CD8-positive, alpha-beta memory T cell (primary cell): ENCODE results near the gene SFXN5. TPM values are rescaled to one million over a fixed set of nuclear protein-coding genes. Genes with fewer than 3 reads are reported as not detected.

Experiments
- CTCF ChIA-PET: fragments of 350-600 bp; sonication (Branson Sonifier 250); formaldehyde crosslinking; loops from one replicate; lab custom pipeline; 2021; ENCODE audit warnings: antibody characterized with exemption; lab: Charles Lee
- POLR2A ChIA-PET: fragments of 350-600 bp; sonication (Branson Sonifier 250); formaldehyde crosslinking; loops from one replicate; lab custom pipeline; 2021; ENCODE audit warnings: antibody characterized with exemption; lab: Charles Lee
- DNase-seq, 5 donors: peaks; one replicate each; pipeline versions ENCODE4 v3.0.0 to v3.0.0-alpha.2; 2020 to 2022; ENCODE audit warnings: mixed read lengths in 1 of 5
- H3K27ac ChIP-seq: one replicate; pipeline ENCODE4 v1.7.0; 2013; ENCODE audit warnings: low read depth, mild to moderate bottlenecking, low read length, moderate library complexity
- H3K27me3 ChIP-seq: 2 replicates; pipeline ENCODE4 v1.7.0; 2013; ENCODE audit warnings: low read length, mild to moderate bottlenecking; ENCODE audit not compliant: insufficient read depth, poor library complexity, severe bottlenecking
- H3K36me3 ChIP-seq: 2 replicates; pipeline ENCODE4 v1.7.0; 2013; ENCODE audit warnings: mild to moderate bottlenecking, low read length, moderate library complexity; ENCODE audit not compliant: insufficient read depth
- H3K4me1 ChIP-seq: 2 replicates; pipeline ENCODE4 v1.7.0; 2013; ENCODE audit warnings: mild to moderate bottlenecking, low read length, moderate library complexity; ENCODE audit not compliant: insufficient read depth
- H3K4me3 ChIP-seq: 2 replicates; pipeline ENCODE4 v1.7.0; 2013; ENCODE audit warnings: mild to moderate bottlenecking, low read length
- H3K9me3 ChIP-seq: 2 replicates; pipeline ENCODE4 v1.7.0; 2013; ENCODE audit warnings: mild to moderate bottlenecking, low read length
- H3K27ac Mint-ChIP-seq, 8 donors: one replicate each; pipeline ENCODE4 v1.8.0; 2020 to 2021; ENCODE audit warnings: mixed read lengths in 8 of 8, mild to moderate bottlenecking in 6 of 8, inconsistent platforms in 3 of 8, moderate library complexity in 3 of 8
- H3K27me3 Mint-ChIP-seq, 2 donors: one replicate each; pipeline ENCODE4 v1.8.0; 2020 to 2021; ENCODE audit warnings: mixed read lengths in 2 of 2, mild to moderate bottlenecking in 1 of 2, moderate library complexity in 1 of 2
- H3K36me3 Mint-ChIP-seq, 3 donors: one replicate each; pipeline ENCODE4 v1.8.0; 2020 to 2021; ENCODE audit warnings: mixed read lengths in 3 of 3, inconsistent platforms in 1 of 3, mild to moderate bottlenecking in 1 of 3
- H3K4me1 Mint-ChIP-seq, 3 donors: one replicate each; pipeline ENCODE4 v1.8.0; 2020 to 2021; ENCODE audit warnings: mixed read lengths in 3 of 3, inconsistent platforms in 1 of 3, mild to moderate bottlenecking in 1 of 3
- H3K4me3 Mint-ChIP-seq, 7 donors: one replicate each; pipeline ENCODE4 v1.8.0; 2020 to 2021; ENCODE audit warnings: mixed read lengths in 7 of 7, mild to moderate bottlenecking in 6 of 7, moderate library complexity in 4 of 7, inconsistent platforms in 2 of 7
- H3K9me3 Mint-ChIP-seq, 5 donors: one replicate each; pipeline ENCODE4 v1.8.0; 2020 to 2022; ENCODE audit warnings: mixed read lengths in 5 of 5, mild to moderate bottlenecking in 3 of 5, moderate library complexity in 2 of 5, inconsistent platforms in 1 of 5
- polyA plus RNA-seq: library from polyadenylated mRNA; unstranded; fragments of 300-500 nt; fragmentation: Illumina TruSeq; gene quantifications from one replicate; pipeline ENCODE4 v1.2.3, GENCODE V29; 2021
- total RNA-seq, 2 experiments: library from RNA; stranded (reverse); gene quantifications; one replicate each; pipeline ENCODE4 v1.2.3, GENCODE V29; 2021

The SFXN5 gene
- total and polyA plus RNA-seq, 3 experiments from 2014 or later: 1.8 to 19.1 (median 16.8) TPM

DNA sequence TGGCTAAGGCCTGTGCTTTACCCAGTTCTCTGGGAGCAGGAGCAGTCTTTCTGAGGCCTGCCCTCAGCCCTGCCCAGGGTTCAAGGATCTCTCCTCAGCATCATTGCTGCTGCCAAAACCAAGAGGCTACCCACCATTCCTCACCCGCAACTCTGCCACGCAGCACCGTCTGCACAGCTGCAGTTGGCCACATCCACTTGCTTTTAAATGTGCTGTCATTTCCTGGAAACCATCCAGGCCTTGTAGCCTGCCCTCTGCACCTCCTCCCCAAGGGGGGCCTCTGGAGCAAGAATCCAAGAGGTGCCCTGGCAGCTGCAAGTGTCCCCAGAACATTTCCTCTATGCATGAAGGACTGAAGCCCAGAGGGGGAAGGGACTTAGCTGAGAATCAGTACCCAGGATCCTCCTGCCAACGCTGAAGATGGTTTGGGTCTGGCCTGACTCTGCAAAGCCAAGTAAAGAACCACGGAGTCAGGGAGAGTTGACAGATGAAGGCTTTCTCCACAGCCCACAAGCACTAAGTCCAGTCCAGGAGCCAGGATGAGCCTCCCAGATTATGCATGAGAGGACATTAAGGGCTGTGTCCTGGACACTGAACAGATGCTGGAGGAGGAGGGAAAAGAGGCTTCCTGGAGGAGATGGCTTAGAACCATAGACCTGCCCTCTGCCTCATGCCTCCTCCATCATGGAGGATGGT, 139.3 kb downstream of the SFXN5 start:
- H3K4me3 Mint-ChIP-seq: no peak overlapping the region
- H3K27me3 ChIP-seq: peaks cover 15% of the 10 kb centered on the region

DNA sequence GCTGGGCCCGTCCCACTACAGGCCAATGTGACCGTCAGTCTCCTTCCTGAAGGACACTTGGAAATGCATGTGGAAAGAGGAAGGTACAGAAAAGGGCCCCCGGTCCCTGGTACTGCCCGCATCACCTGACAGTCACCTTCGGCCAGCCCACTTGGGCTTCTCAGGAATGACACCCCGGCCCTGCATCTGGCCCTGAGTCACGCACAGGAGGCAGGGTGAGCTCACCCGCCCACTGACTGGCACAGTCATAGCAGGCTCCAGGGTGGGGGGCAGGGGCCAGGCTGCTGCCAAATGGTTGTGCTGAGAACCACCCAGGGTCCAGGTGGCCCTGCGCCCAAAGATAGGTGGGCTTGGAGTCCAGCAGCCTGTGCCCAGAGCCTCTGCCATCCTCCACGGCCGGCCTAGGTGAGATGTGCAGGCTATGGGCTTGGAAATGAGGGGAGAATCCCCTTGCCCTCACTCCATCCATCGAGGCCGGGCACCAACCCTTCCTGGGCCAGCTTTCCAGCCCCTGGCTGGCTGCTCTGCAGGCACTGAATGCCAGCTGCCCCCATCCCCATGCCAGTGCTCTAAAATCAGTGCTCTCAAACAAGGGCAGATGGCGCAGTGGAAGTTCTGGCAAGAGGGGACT, 140.1 kb downstream of the SFXN5 start:
- no peak overlapping the region for H3K27ac ChIP-seq
- Mint-ChIP-seq H3K36me3 (no peaks in the 10 kb centered on the region), H3K27ac (no peak overlapping the region), H3K4me3 (no peak overlapping the region), H3K27me3 (peaks cover 4 to 19% of the 10 kb centered on the region in 2 donors), H3K9me3 (no peaks in the 10 kb centered on the region), H3K4me1 (peaks cover 0 to under 1% (median 0%) of the 10 kb centered on the region in 3 donors)
- CTCF ChIA-PET: no interaction called here
- POLR2A ChIA-PET: no interaction called here
- peaks cover 23% of the 10 kb centered on the region for H3K27me3 ChIP-seq
- H3K4me3 ChIP-seq: no peak overlapping the region
- peak in 1 of 5 donors; percentile 28 for DNase-seq
- H3K9me3 ChIP-seq: no peaks in the 10 kb centered on the region
- no peaks in the 10 kb centered on the region for H3K4me1 ChIP-seq
- no peaks in the 10 kb centered on the region for H3K36me3 ChIP-seq

More for the DNA sequence above, 139.3 kb downstream of the SFXN5 start:
- ChIA-PET CTCF (no interaction called here), POLR2A (no interaction called here)
- Histone ChIP-seq H3K9me3 (no peaks in the 10 kb centered on the region), H3K36me3 (no peaks in the 10 kb centered on the region), H3K4me3 (no peak overlapping the region), H3K27ac (no peak overlapping the region), H3K4me1 (no peaks in the 10 kb centered on the region)
- Mint-ChIP-seq H3K4me1 (no peaks in the 10 kb centered on the region), H3K27ac (no peak overlapping the region), H3K36me3 (no peaks in the 10 kb centered on the region), H3K27me3 (peaks cover 4 to 19% of the 10 kb centered on the region in 2 donors), H3K9me3 (no peaks in the 10 kb centered on the region)
- peak in 1 of 5 donors; percentile 34 for DNase-seq

DNA sequence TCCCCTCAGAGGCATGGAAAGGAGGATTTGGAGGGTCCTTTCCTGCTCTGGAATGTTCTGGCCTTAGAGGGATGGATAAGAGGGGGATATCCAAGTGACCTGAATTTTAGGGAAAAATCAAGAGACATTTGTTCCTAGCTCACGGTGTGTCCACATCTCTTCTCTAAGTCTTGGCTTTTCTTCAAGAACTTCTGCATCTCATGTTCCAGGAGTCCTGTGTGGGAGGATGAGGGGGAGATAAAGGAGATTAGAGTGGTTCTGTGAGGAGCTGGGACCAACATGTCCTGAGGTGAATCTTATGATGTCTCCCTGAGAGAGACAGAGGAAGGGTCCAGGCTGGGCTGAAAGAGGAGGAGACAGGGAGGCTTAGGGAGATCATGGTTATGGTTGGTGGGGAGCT, 142.5 kb downstream of the SFXN5 start:
- Mint-ChIP-seq H3K9me3 (peaks cover 0 to 2% (median 0%) of the 10 kb centered on the region in 5 donors), H3K4me3 (no peak overlapping the region), H3K27me3 (peaks cover 2 to 13% of the 10 kb centered on the region in 2 donors), H3K36me3 (no peaks in the 10 kb centered on the region), H3K27ac (no peak overlapping the region), H3K4me1 (peaks cover 0 to 13% (median 3%) of the 10 kb centered on the region in 3 donors)
- H3K36me3 ChIP-seq: no peaks in the 10 kb centered on the region
- H3K27ac ChIP-seq: no peak overlapping the region
- ChIA-PET CTCF (interaction anchor here (1.8 kb wide), 1 partner anchor 11 kb away, joined by 4 read pairs; no protein-coding TSS in a partner anchor), POLR2A (no interaction called here)
- no peak overlapping the region for H3K4me3 ChIP-seq
- peaks cover 36% of the 10 kb centered on the region for H3K27me3 ChIP-seq
- no peaks in the 10 kb centered on the region for H3K4me1 ChIP-seq
- H3K9me3 ChIP-seq: no peaks in the 10 kb centered on the region
- no peak for DNase-seq

GRCh38 chr2:72927619-72928550, 143.6 kb downstream of the SFXN5 start:
- no peak for DNase-seq
- H3K9me3 ChIP-seq: no peaks in the 10 kb centered on the region
- Mint-ChIP-seq H3K36me3 (no peaks in the 10 kb centered on the region), H3K9me3 (peaks cover 0 to 2% (median 0%) of the 10 kb centered on the region in 5 donors), H3K4me1 (peaks cover 0 to 21% (median 5%) of the 10 kb centered on the region in 3 donors), H3K27me3 (peaks cover 12 to 22% of the 10 kb centered on the region in 2 donors), H3K4me3 (no peak overlapping the region), H3K27ac (no peak overlapping the region)
- ChIA-PET CTCF (interaction anchor here (1.2 to 1.8 kb wide), 3 partner anchors 12 to 249 kb away, joined by 3 to 4 read pairs (median 4); partner anchors contain the start of gene SPR), POLR2A (no interaction called here)
- no peaks in the 10 kb centered on the region for H3K4me1 ChIP-seq
- no peak overlapping the region for H3K4me3 ChIP-seq
- H3K27me3 ChIP-seq: peaks cover 42% of the 10 kb centered on the region
- H3K27ac ChIP-seq: no peak overlapping the region
- H3K36me3 ChIP-seq: no peaks in the 10 kb centered on the region

- Histone ChIP-seq H3K36me3 (no peaks in the 10 kb centered on the region), H3K27me3 (peaks cover 52% of the 10 kb centered on the region), H3K4me1 (no peaks in the 10 kb centered on the region), H3K9me3 (no peaks in the 10 kb centered on the region), H3K4me3 (no peak overlapping the region), H3K27ac (no peak overlapping the region)
- Mint-ChIP-seq H3K4me1 (peaks cover 0 to 21% (median 5%) of the 10 kb centered on the region in 3 donors), H3K27ac (no peak overlapping the region), H3K27me3 (peaks cover 22 to 31% of the 10 kb centered on the region in 2 donors), H3K4me3 (no peak overlapping the region), H3K36me3 (no peaks in the 10 kb centered on the region), H3K9me3 (peaks cover 0 to 2% (median 0%) of the 10 kb centered on the region in 5 donors)
- no peak for DNase-seq
- ChIA-PET CTCF (interaction anchor here (1.2 to 1.8 kb wide), 4 partner anchors 13 to 250 kb away, joined by 3 to 4 read pairs (median 4); partner anchors contain the start of gene SPR), POLR2A (no interaction called here)
These were observed 144.6 kb downstream of the SFXN5 start for GRCh38 chr2:72926811-72927465.

DNA sequence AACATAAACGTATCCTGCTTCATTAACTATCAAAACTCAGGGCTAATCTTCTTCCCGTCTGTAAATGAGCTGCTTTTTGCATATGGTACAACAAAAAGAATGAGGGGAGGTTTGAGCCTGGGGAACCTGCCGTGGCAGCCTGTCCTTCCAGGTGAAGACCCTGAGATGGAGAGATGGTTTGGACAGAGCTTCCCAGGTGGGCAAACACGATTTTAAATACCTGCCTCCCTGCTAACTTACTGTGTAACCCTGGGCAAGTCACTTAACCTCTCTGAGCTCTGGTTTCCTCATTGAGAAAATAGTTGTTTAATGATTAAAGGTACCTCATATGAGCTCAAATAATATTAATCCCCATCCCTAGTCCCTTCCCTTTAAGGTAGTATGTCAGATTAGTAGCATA, 145.1 kb downstream of the SFXN5 start:
- no peak overlapping the region for H3K27ac ChIP-seq
- Mint-ChIP-seq H3K27ac (no peak overlapping the region), H3K36me3 (no peaks in the 10 kb centered on the region), H3K4me1 (peaks cover 0 to 21% (median 5%) of the 10 kb centered on the region in 3 donors), H3K9me3 (peaks cover 0 to 2% (median 0%) of the 10 kb centered on the region in 5 donors), H3K27me3 (peaks cover 27 to 33% of the 10 kb centered on the region in 2 donors), H3K4me3 (no peak overlapping the region)
- no peaks in the 10 kb centered on the region for H3K36me3 ChIP-seq
- DNase-seq: no peak
- H3K27me3 ChIP-seq: peaks cover 58% of the 10 kb centered on the region
- ChIA-PET POLR2A (no interaction called here), CTCF (interaction anchor here (1.2 to 1.8 kb wide), 3 partner anchors 24 to 250 kb away, joined by 3 to 4 read pairs (median 4); partner anchors contain the start of gene SPR)
- H3K4me1 ChIP-seq: no peaks in the 10 kb centered on the region
- H3K9me3 ChIP-seq: no peaks in the 10 kb centered on the region
- no peak overlapping the region for H3K4me3 ChIP-seq

GRCh38 chr2:72925328-72925943, 146.1 kb downstream of the SFXN5 start:
- H3K9me3 ChIP-seq: no peaks in the 10 kb centered on the region
- CTCF ChIA-PET: interaction anchor here (1.8 kb wide), 1 partner anchor 23 kb away, joined by 4 read pairs; no protein-coding TSS in a partner anchor

More at GRCh38 chr2:72925328-72925943, 146.1 kb downstream of the SFXN5 start:
- Histone ChIP-seq H3K4me1 (peaks cover 2% of the 10 kb centered on the region), H3K27ac (no peak overlapping the region), H3K36me3 (no peaks in the 10 kb centered on the region), H3K4me3 (no peak overlapping the region), H3K27me3 (peaks cover 64% of the 10 kb centered on the region)
- Mint-ChIP-seq H3K4me1 (peaks cover 0 to 23% (median 6%) of the 10 kb centered on the region in 3 donors), H3K27ac (no peak overlapping the region), H3K36me3 (no peaks in the 10 kb centered on the region), H3K27me3 (peaks cover 34 to 41% of the 10 kb centered on the region in 2 donors), H3K9me3 (peaks cover 0 to 2% (median 0%) of the 10 kb centered on the region in 5 donors), H3K4me3 (peak overlapping the region in 1 of 7 donors; percentile 5)
- POLR2A ChIA-PET: no interaction called here
- peak in 1 of 5 donors; percentile 20 for DNase-seq
